Naive B cell (primary cell): ENCODE measurements around the gene LYPD4. TPM values are rescaled to one million over a fixed set of nuclear protein-coding genes. Genes with fewer than 3 reads are reported as not detected.

Experiments used
- ATAC-seq, 2 donors: fragments of 150-1000 bp; cut with Tn5 transposase; 2 replicates each; pipeline ENCODE4 v1.10.0; 2021; ENCODE audit warnings: low read depth in 2 of 2, mild to moderate bottlenecking in 2 of 2, moderate library complexity in 2 of 2
- DNase-seq: peaks from one replicate; pipeline ENCODE4 v3.0.0; 2022
- H3K27ac Mint-ChIP-seq, 6 donors: one replicate each; pipeline ENCODE4 v1.8.0; 2020 to 2022; ENCODE audit warnings: mild to moderate bottlenecking in 6 of 6, mixed read lengths in 6 of 6, moderate library complexity in 5 of 6, inconsistent platforms in 2 of 6
- H3K27me3 Mint-ChIP-seq, 3 donors: one replicate each; pipeline ENCODE4 v1.8.0; 2021 to 2022; ENCODE audit warnings: mixed read lengths in 3 of 3, mild to moderate bottlenecking in 1 of 3
- H3K36me3 Mint-ChIP-seq, 2 donors: one replicate each; pipeline ENCODE4 v1.8.0; 2020 to 2022; ENCODE audit warnings: mixed read lengths in 2 of 2, inconsistent platforms in 1 of 2, mild to moderate bottlenecking in 1 of 2
- H3K4me1 Mint-ChIP-seq, 3 donors: one replicate each; pipeline ENCODE4 v1.8.0; 2020 to 2022; ENCODE audit warnings: mixed read lengths in 3 of 3, inconsistent platforms in 1 of 3, mild to moderate bottlenecking in 1 of 3, moderate library complexity in 1 of 3
- H3K4me3 Mint-ChIP-seq, 8 donors: one replicate each; pipeline ENCODE4 v1.8.0; 2020 to 2022; ENCODE audit warnings: mild to moderate bottlenecking in 8 of 8, mixed read lengths in 8 of 8, moderate library complexity in 8 of 8, inconsistent platforms in 2 of 8
- H3K9me3 Mint-ChIP-seq, 7 donors: one replicate each; pipeline ENCODE4 v1.8.0; 2020 to 2022; ENCODE audit warnings: mixed read lengths in 7 of 7, mild to moderate bottlenecking in 5 of 7, inconsistent platforms in 2 of 7, moderate library complexity in 1 of 7
- polyA plus RNA-seq, 6 donors: library from polyadenylated mRNA; unstranded; fragments of 300-500 nt; fragmentation: Illumina TruSeq; gene quantifications; one replicate each; pipeline ENCODE4 v1.2.3, GENCODE V29; 2021; ENCODE audit warnings: low read depth in 6 of 6

Gene LYPD4
- polyA plus RNA-seq, 6 donors from 2014 or later = not detected

- peaks cover 29 to 48% (median 39%) of the 10 kb centered on the region in 3 donors for H3K4me1 Mint-ChIP-seq
- peak overlapping the region in 5 of 6 donors; percentile 92 to 98 (median 97) for H3K27ac Mint-ChIP-seq
- ATAC-seq = no peak
- no peaks in the 10 kb centered on the region for H3K9me3 Mint-ChIP-seq
- DNase-seq = no peak
- H3K4me3 Mint-ChIP-seq = peak overlapping the region; percentile 85 to 99 (median 94)
- H3K27me3 Mint-ChIP-seq = no peaks in the 10 kb centered on the region
- H3K36me3 Mint-ChIP-seq = peaks cover 3 to 11% of the 10 kb centered on the region in 2 donors
Observed at GRCh38 chr19:41859213-41859617, 14.7 kb upstream of the LYPD4 start.

DNA sequence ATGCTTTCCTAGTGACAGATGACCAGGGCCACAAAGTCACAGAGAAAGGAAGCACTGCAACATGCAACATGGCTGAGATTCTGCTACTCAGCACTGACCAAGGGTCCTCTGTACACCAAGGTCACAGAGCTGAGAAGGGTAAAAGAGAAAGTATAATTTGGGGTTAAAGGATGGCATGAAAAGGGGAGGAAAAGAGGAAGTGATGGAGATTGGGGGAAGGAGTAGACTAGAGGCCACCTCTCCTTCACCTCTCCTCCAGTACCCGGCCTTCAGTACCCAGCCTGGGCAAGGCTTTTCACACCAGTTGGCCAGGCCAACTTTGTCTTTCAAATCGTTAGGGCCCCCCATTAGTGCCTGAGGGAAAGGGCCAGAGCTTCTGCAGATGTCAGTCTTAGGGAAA lies 9.3 kb upstream of the LYPD4 start:
- peaks cover 4 to 21% (median 10%) of the 10 kb centered on the region in 3 donors for H3K27me3 Mint-ChIP-seq
- H3K36me3 Mint-ChIP-seq = no peaks in the 10 kb centered on the region
- ATAC-seq (peak in 1 of 2 donors; percentile 20), DNase-seq (no peak)
- no peak overlapping the region for H3K27ac Mint-ChIP-seq
- H3K4me3 Mint-ChIP-seq = peak overlapping the region in 1 of 8 donors; percentile 51
- no peaks in the 10 kb centered on the region for H3K9me3 Mint-ChIP-seq
- no peaks in the 10 kb centered on the region for H3K4me1 Mint-ChIP-seq

DNA sequence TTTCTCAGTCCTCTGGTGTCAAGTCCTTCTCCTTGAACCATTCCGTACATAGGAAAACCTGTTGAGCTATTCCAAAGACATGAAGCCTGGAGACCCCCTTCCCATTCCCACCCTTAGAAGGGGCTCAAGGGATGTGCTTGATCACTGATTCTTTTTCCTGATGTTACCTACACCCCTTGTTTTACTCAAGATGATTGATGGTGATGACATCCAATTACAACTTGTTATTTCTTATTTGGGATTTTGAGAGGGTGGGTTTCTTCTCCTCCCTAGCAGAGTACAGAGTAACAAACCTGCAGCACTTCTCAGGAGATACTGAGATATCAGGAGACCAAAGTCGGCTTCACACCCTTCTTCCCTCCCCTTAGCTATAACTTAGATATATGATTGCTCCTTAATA lies 8.9 kb upstream of the LYPD4 start:
- Mint-ChIP-seq H3K36me3 (no peaks in the 10 kb centered on the region), H3K27ac (no peak overlapping the region), H3K4me3 (peak overlapping the region in 1 of 8 donors; percentile 51), H3K9me3 (no peaks in the 10 kb centered on the region), H3K4me1 (no peaks in the 10 kb centered on the region), H3K27me3 (peaks cover 4 to 23% (median 10%) of the 10 kb centered on the region in 3 donors)
- ATAC-seq (no peak), DNase-seq (no peak)

DNA sequence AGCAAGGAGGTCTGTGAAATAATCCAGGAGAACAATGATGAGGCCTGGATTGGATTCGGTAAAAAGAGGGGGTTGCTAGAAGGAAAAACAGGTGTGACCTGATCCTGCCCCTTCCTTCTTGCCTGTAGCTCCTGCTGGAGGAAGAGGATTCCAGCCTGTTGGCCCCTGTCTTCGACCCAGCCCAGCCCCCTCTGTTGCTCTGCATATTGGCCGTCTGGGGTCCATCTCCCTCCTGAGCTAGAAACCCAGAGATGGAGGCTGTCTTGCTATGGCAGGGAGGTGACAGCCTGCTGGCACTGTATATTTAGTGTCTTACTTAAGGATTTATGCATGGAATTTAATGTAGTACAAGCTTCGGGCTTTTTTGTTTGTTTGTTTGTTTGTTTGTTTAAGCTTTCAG lies 7.0 kb upstream of the LYPD4 start:
- peak overlapping the region in 1 of 6 donors; percentile 23 for H3K27ac Mint-ChIP-seq
- no peaks in the 10 kb centered on the region for H3K9me3 Mint-ChIP-seq
- H3K4me3 Mint-ChIP-seq = no peak overlapping the region
- no peaks in the 10 kb centered on the region for H3K4me1 Mint-ChIP-seq
- no peaks in the 10 kb centered on the region for H3K36me3 Mint-ChIP-seq
- peaks cover 4 to 23% (median 10%) of the 10 kb centered on the region in 3 donors for H3K27me3 Mint-ChIP-seq
- ATAC-seq (no peak), DNase-seq (no peak)

DNA sequence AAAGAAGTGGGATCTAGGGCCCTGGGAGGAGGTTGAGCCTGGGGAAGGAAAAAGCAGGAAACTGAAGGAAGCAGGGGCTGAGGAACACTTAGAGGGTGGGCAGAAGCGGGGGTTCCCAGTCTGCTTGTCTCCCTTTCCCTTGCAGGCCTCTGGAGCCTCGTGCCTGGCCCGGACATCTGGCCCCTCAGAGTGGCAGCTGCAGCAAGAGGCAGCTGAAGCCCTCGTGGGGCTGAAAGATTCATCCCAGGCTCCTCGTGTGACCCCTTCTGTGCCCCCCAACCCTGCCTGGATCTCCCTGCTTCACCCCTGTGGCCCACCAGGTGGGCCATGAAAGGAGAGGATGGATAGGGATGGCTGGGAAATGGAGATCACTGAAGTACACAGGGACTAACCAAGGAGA lies 5.9 kb upstream of the LYPD4 start:
- no peaks in the 10 kb centered on the region for H3K36me3 Mint-ChIP-seq
- no peaks in the 10 kb centered on the region for H3K9me3 Mint-ChIP-seq
- H3K27me3 Mint-ChIP-seq = peaks cover 4 to 23% (median 18%) of the 10 kb centered on the region in 3 donors
- DNase-seq (no peak), ATAC-seq (no peak)
- no peak overlapping the region for H3K4me3 Mint-ChIP-seq
- no peak overlapping the region for H3K27ac Mint-ChIP-seq
- no peaks in the 10 kb centered on the region for H3K4me1 Mint-ChIP-seq

GRCh38 chr19:41849067-41849466 lies 4.6 kb upstream of the LYPD4 start:
- Mint-ChIP-seq H3K27ac (no peak overlapping the region), H3K4me3 (no peak overlapping the region), H3K9me3 (peaks cover 0 to 4% (median 2%) of the 10 kb centered on the region in 7 donors), H3K36me3 (peaks cover 0 to 5% of the 10 kb centered on the region in 2 donors), H3K4me1 (no peaks in the 10 kb centered on the region), H3K27me3 (peaks cover 4 to 27% (median 23%) of the 10 kb centered on the region in 3 donors)
- ATAC-seq = no peak
- DNase-seq = no peak

DNA sequence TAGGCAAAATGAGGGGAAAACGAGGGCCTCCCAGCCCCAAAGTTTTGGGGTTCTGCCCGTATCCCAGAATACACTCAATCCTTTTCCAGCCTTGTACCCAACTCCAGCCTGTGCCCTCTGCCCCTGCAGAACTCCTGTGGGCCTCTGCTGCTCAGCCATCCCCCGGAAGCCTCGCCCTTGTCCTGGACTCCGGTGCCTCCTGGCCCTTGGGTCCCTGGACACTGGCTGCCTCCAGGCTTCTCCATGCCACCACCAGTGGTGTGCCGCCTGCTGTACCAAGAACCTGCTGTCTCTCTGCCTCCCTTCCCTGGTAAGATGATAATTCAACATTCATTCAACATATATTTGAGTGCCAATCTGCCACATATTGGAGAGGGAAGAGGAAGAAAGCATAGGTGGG lies 4.2 kb upstream of the LYPD4 start:
- Mint-ChIP-seq H3K4me3 (no peak overlapping the region), H3K36me3 (peaks cover 0 to 9% of the 10 kb centered on the region in 2 donors), H3K4me1 (no peaks in the 10 kb centered on the region), H3K9me3 (peaks cover 0 to 8% (median 2%) of the 10 kb centered on the region in 7 donors), H3K27me3 (peaks cover 4 to 31% (median 27%) of the 10 kb centered on the region in 3 donors), H3K27ac (peak overlapping the region in 2 of 6 donors; percentile 24 to 55)
- ATAC-seq = no peak
- no peak for DNase-seq

DNA sequence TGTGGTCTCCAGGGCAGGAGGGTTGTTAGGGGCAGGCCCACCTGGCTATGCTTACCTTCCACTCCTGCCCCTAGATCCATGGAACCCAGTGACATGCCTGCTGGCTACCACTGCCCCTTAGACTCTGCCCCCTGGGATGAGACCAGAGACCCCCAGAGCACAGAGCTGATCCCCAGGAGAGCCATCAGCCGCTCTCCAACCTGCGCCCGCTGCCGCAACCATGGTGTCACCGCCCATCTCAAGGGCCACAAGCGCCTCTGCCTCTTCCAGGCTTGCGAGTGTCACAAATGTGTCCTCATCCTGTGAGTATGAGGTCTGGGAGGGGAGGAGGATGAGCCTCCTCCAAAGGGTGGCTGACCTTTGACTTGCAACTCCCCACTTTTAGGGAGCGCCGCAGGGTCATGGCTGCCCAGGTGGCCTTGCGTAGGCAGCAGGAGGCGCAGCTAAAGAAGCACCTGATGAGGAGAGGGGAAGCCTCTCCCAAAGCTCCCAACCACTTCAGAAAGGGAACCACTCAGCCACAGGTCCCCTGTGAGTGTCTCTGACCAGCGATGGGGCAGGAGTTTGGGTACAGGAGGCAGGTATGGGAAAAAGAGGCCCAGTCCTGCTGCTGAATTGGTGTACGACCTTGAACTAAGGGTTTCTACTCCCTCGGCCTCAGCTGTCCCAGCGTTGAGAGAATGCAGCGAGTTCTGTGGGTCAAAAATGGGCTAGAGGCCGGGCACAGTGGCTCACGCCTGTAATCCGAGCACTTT lies 3.0 kb upstream of the LYPD4 start:
- Mint-ChIP-seq H3K36me3 (peaks cover 0 to 12% of the 10 kb centered on the region in 2 donors), H3K4me3 (no peak overlapping the region), H3K27ac (no peak overlapping the region)

GRCh38 chr19:41845051-41845590 lies 638 bp upstream of the LYPD4 start:
- no peaks in the 10 kb centered on the region for H3K4me1 Mint-ChIP-seq
- H3K27ac Mint-ChIP-seq = no peak overlapping the region
- ATAC-seq (no peak), DNase-seq (no peak)
- no peak overlapping the region for H3K4me3 Mint-ChIP-seq
- peaks cover 4 to 20% (median 20%) of the 10 kb centered on the region in 3 donors for H3K27me3 Mint-ChIP-seq
- H3K9me3 Mint-ChIP-seq = peaks cover 0 to 9% (median 2%) of the 10 kb centered on the region in 7 donors
- H3K36me3 Mint-ChIP-seq = peaks cover 0 to 12% of the 10 kb centered on the region in 2 donors

More for the DNA sequence above, 3.0 kb upstream of the LYPD4 start:
- DNase-seq (no peak), ATAC-seq (no peak)
- peaks cover 0 to 9% (median 2%) of the 10 kb centered on the region in 7 donors for H3K9me3 Mint-ChIP-seq
- H3K4me1 Mint-ChIP-seq = no peaks in the 10 kb centered on the region
- peaks cover 4 to 35% (median 30%) of the 10 kb centered on the region in 3 donors for H3K27me3 Mint-ChIP-seq

DNA sequence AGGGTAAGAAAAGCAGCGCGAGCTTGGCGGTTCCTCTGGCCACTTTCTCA lies 343 bp upstream of the LYPD4 start, which contains the start of gene DMRTC2:
Gene DMRTC2 (plus strand): TSS at position 42 of the 50 bp plus-strand sequence. CDS start 2,387 bp downstream, outside the sequence.
- peak within 1 kb of the TSS in 2 of 6 donors; percentile 80 to 92 for H3K27ac Mint-ChIP-seq
- DNase-seq (no peak), ATAC-seq (no peak)
- H3K4me1 Mint-ChIP-seq = no peaks in the 10 kb centered on the region
- peaks cover 0 to 12% of the 10 kb centered on the region in 2 donors for H3K36me3 Mint-ChIP-seq
- peaks cover 4 to 20% (median 20%) of the 10 kb centered on the region in 3 donors for H3K27me3 Mint-ChIP-seq
- peaks cover 0 to 9% (median 2%) of the 10 kb centered on the region in 7 donors for H3K9me3 Mint-ChIP-seq
- no peak within 1 kb of the TSS for H3K4me3 Mint-ChIP-seq

- Mint-ChIP-seq H3K27ac (no peak overlapping the region), H3K4me3 (peak overlapping the region in 1 of 8 donors; percentile 44), H3K36me3 (peaks cover 0 to 12% of the 10 kb centered on the region in 2 donors), H3K9me3 (peaks cover 0 to 9% (median 2%) of the 10 kb centered on the region in 7 donors), H3K4me1 (no peaks in the 10 kb centered on the region), H3K27me3 (peaks cover 4 to 29% (median 22%) of the 10 kb centered on the region in 3 donors)
- ATAC-seq (no peak), DNase-seq (no peak)
Observed at GRCh38 chr19:41843371-41843770, 1.1 kb downstream of the LYPD4 start.

GRCh38 chr19:41839211-41839610 lies 5.3 kb downstream of the LYPD4 start:
- DNase-seq (no peak), ATAC-seq (no peak)
- Mint-ChIP-seq H3K36me3 (peaks cover 0 to 8% of the 10 kb centered on the region in 2 donors), H3K27me3 (peaks cover 20 to 45% (median 44%) of the 10 kb centered on the region in 3 donors), H3K27ac (no peak overlapping the region), H3K4me3 (no peak overlapping the region), H3K9me3 (peaks cover 0 to 7% (median 2%) of the 10 kb centered on the region in 7 donors), H3K4me1 (peaks cover 0 to 6% (median 0%) of the 10 kb centered on the region in 3 donors)

DNA sequence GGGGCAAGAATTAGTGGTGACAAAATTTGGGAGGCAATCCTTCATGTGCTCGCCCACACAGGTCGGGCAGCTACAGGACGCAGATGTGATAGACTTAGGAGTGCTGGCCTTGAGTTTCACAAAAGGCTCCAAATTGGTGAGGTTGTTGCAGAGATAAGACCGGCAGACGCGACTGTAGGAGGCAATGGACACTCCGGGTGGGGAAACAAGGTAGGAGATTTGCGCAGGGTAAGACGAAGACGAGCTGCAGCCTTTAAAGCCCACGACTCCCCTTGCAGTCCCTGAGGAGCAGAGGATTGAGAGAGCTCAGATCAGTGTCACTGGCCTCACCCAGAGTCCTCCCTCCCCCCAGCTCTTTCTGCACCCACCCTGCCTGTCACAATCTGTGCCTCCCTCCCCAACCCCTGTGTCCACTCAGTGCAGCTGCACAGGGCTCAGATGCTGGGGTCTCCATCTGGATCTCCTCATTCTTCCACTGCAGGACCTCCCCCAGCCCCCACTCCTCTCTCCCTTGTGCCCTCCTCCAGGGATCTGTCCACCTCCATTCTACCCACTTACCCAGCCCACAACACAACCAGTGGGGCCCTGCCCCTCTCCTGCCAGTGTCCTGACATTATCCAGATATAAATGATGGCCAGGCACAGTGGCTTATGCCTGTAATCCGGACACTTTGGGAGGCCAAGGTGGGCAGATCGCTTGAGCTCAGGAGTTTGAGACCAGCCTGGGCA lies 6.3 kb downstream of the LYPD4 start:
- peak overlapping the region in 1 of 6 donors; percentile 82 for H3K27ac Mint-ChIP-seq
- H3K36me3 Mint-ChIP-seq = no peaks in the 10 kb centered on the region
- H3K27me3 Mint-ChIP-seq = peaks cover 20 to 36% (median 34%) of the 10 kb centered on the region in 3 donors
- ATAC-seq = no peak
- H3K4me3 Mint-ChIP-seq = no peak overlapping the region
- no peak for DNase-seq
- H3K4me1 Mint-ChIP-seq = peaks cover 0 to 6% (median 0%) of the 10 kb centered on the region in 3 donors
- no peaks in the 10 kb centered on the region for H3K9me3 Mint-ChIP-seq
